ENCODE data around the gene RAB12.

Gene RAB12, protein sequence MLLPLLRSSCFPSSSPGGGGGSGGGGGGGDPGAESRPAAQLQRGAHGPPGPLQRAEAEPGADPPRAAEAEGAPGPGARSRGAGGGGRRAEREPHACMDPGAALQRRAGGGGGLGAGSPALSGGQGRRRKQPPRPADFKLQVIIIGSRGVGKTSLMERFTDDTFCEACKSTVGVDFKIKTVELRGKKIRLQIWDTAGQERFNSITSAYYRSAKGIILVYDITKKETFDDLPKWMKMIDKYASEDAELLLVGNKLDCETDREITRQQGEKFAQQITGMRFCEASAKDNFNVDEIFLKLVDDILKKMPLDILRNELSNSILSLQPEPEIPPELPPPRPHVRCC

GRCh38 chr18:8608795-8609658, at the start of gene RAB12:
Gene RAB12 (plus strand): TSS chr18:8609437. CDS start chr18:8609440, 3 bp downstream.
- Histone ChIP-seq H3K36me3 (ENCODE audit: low read length) (no peaks in the 10 kb centered on the region), H3K9me2 (replicated peaks; ENCODE audit: insufficient read depth, low read length) (no peaks in the 10 kb centered on the region), H4K20me1 (ENCODE audit: low read depth, low read length) (peaks cover 17% of the 10 kb centered on the region; the same call in 1 of the 2 replicates), H3K79me2 (ENCODE audit: insufficient read depth, low read length) (peaks cover 44% of the 10 kb centered on the region), H3F3A (ENCODE audit: insufficient read depth) (peaks cover 12% of the 10 kb centered on the region; the same call in 1 of the 2 replicates), H3K27me3 (ENCODE audit: low read length) (no peaks in the 10 kb centered on the region), H3K4me2 (ENCODE audit: low read depth, low read length, poor library complexity, severe bottlenecking) (peak within 1 kb of the TSS; percentile 99), H3K9me3 (ENCODE audit: insufficient read depth, low read length) (no peaks in the 10 kb centered on the region), H2AFZ (ENCODE audit: low read depth, low read length, severe bottlenecking) (peak within 1 kb of the TSS; percentile 100), H3K4me3 (ENCODE audit: insufficient read depth, low read length, poor library complexity, severe bottlenecking) (peak within 1 kb of the TSS; percentile 82), H3K27ac (ENCODE audit: low read depth, low read length) (no peak within 1 kb of the TSS), H3K9ac (ENCODE audit: low read length) (peak within 1 kb of the TSS; percentile 90)
- TF ChIP-seq, protein P1, sequence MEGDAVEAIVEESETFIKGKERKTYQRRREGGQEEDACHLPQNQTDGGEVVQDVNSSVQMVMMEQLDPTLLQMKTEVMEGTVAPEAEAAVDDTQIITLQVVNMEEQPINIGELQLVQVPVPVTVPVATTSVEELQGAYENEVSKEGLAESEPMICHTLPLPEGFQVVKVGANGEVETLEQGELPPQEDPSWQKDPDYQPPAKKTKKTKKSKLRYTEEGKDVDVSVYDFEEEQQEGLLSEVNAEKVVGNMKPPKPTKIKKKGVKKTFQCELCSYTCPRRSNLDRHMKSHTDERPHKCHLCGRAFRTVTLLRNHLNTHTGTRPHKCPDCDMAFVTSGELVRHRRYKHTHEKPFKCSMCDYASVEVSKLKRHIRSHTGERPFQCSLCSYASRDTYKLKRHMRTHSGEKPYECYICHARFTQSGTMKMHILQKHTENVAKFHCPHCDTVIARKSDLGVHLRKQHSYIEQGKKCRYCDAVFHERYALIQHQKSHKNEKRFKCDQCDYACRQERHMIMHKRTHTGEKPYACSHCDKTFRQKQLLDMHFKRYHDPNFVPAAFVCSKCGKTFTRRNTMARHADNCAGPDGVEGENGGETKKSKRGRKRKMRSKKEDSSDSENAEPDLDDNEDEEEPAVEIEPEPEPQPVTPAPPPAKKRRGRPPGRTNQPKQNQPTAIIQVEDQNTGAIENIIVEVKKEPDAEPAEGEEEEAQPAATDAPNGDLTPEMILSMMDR (IDR thresholded peaks at IDR 0.05; ENCODE audit: insufficient read depth, low read length, poor library complexity, severe bottlenecking), result no peak
- no peak for TF ChIP-seq EZH2phosphoT487 (conservative IDR thresholded peaks at IDR 0.05; ENCODE audit: low read length)

DNA sequence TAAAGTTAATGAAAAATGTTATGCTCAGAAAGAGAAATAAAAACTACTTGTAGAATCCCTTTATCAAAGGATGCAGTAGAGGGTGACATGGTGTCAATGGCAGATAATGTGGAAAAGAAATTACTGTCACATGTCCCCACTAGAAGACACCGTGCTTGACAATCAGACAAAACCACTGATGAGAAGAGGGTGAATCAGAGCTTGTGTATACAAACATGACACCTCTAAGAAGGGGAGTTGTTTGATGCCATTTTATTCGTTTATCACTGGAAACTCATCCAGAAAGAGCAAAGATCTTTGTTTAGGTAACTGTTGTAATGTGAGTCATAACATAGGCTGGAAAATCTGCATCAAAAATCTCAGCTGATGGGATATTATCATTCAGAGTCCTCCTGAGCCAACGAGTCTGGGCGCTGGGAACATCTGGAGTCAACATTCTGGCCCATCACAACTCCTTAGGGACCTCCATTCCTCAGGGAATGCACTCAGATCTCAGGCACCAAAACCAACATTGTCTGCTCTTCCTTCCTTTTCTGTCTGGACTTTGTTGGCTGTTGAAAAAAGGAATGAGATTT, 49.5 kb upstream of the RAB12 start:
- no peaks in the 10 kb centered on the region for H3K79me2 ChIP-seq (ENCODE audit: insufficient read depth, low read length)
- TF ChIP-seq, protein P1 (IDR thresholded peaks at IDR 0.05; ENCODE audit: insufficient read depth, low read length, poor library complexity, severe bottlenecking), result no peak
- no peak for TF ChIP-seq EZH2phosphoT487 (conservative IDR thresholded peaks at IDR 0.05; ENCODE audit: low read length)
- H3K9me2 ChIP-seq (replicated peaks; ENCODE audit: insufficient read depth, low read length), result no peaks in the 10 kb centered on the region
- H4K20me1 ChIP-seq (ENCODE audit: low read depth, low read length), result no peaks in the 10 kb centered on the region
- H3K4me3 ChIP-seq (ENCODE audit: insufficient read depth, low read length, poor library complexity, severe bottlenecking), result no peak overlapping the region
- no peaks in the 10 kb centered on the region for H3K27me3 ChIP-seq (ENCODE audit: low read length)
- H3K9ac ChIP-seq (ENCODE audit: low read length), result no peak overlapping the region
- H2AFZ ChIP-seq (ENCODE audit: low read depth, low read length, severe bottlenecking), result no peak overlapping the region
- no peaks in the 10 kb centered on the region for H3K36me3 ChIP-seq (ENCODE audit: low read length)
- H3K4me2 ChIP-seq (ENCODE audit: low read depth, low read length, poor library complexity, severe bottlenecking), result no peak overlapping the region
- H3K27ac ChIP-seq (ENCODE audit: low read depth, low read length), result no peak overlapping the region
- H3K9me3 ChIP-seq (ENCODE audit: insufficient read depth, low read length), result no peaks in the 10 kb centered on the region
- no peaks in the 10 kb centered on the region for H3F3A ChIP-seq (ENCODE audit: insufficient read depth)

- Histone ChIP-seq H3K36me3 (ENCODE audit: low read length) (no peaks in the 10 kb centered on the region), H3K4me2 (ENCODE audit: low read depth, low read length, poor library complexity, severe bottlenecking) (no peak overlapping the region), H3K79me2 (ENCODE audit: insufficient read depth, low read length) (no peaks in the 10 kb centered on the region), H4K20me1 (ENCODE audit: low read depth, low read length) (no peaks in the 10 kb centered on the region), H3K9ac (ENCODE audit: low read length) (no peak overlapping the region), H3K4me3 (ENCODE audit: insufficient read depth, low read length, poor library complexity, severe bottlenecking) (no peak overlapping the region), H3K27ac (ENCODE audit: low read depth, low read length) (no peak overlapping the region), H3F3A (ENCODE audit: insufficient read depth) (no peaks in the 10 kb centered on the region), H3K9me2 (replicated peaks; ENCODE audit: insufficient read depth, low read length) (no peaks in the 10 kb centered on the region), H3K27me3 (ENCODE audit: low read length) (no peaks in the 10 kb centered on the region), H2AFZ (ENCODE audit: low read depth, low read length, severe bottlenecking) (no peak overlapping the region), H3K9me3 (ENCODE audit: insufficient read depth, low read length) (no peaks in the 10 kb centered on the region)
- no peak for TF ChIP-seq EZH2phosphoT487 (conservative IDR thresholded peaks at IDR 0.05; ENCODE audit: low read length)
- TF ChIP-seq, protein P1 (IDR thresholded peaks at IDR 0.05; ENCODE audit: insufficient read depth, low read length, poor library complexity, severe bottlenecking), result no peak
Measured at GRCh38 chr18:8561123-8561910, 47.9 kb upstream of the RAB12 start.
